Measurements from ENCODE around the gene SLC25A44.
A peak's percentile ranks its signal among the peaks of the same experiment; 100 is the strongest.
"Not testable (repeated sequence)": the region's sequence is repeated elsewhere in the genome, so short reads cannot be mapped to it uniquely, and the experiment has no call there.

Gene SLC25A44

GRCh38 chr1:156164125-156164831, 29.6 kb upstream of the SLC25A44 start:
- DNase-seq = no peak

GRCh38 chr1:156165083-156165482, 28.8 kb upstream of the SLC25A44 start:
- no peak for DNase-seq

GRCh38 chr1:156167536-156167935, 26.4 kb upstream of the SLC25A44 start:
- no peak for DNase-seq

- DNase-seq = no peak
These were observed 21.0 kb upstream of the SLC25A44 start for GRCh38 chr1:156172696-156173470.

GRCh38 chr1:156176610-156177210, 17.2 kb upstream of the SLC25A44 start:
- no peak for DNase-seq

GRCh38 chr1:156177919-156178654, 15.8 kb upstream of the SLC25A44 start:
- no peak for DNase-seq

GRCh38 chr1:156180471-156180870, 13.4 kb upstream of the SLC25A44 start:
- no peak for DNase-seq

- not testable (repeated sequence) for DNase-seq
These were observed 12.4 kb upstream of the SLC25A44 start for GRCh38 chr1:156181391-156181924.

GRCh38 chr1:156182010-156182779, 11.7 kb upstream of the SLC25A44 start:
- DNase-seq = not testable (repeated sequence)

- not testable (repeated sequence) for DNase-seq
These were observed 7.3 kb upstream of the SLC25A44 start for GRCh38 chr1:156186347-156187177.

- not testable (repeated sequence) for DNase-seq
These were observed 3.6 kb upstream of the SLC25A44 start for GRCh38 chr1:156190265-156190664.

GRCh38 chr1:156191292-156191964, 2.5 kb upstream of the SLC25A44 start:
- DNase-seq = no peak

GRCh38 chr1:156193208-156193487, 756 bp upstream of the SLC25A44 start:
- no peak for DNase-seq

GRCh38 chr1:156194300-156194652, 372 bp downstream of the SLC25A44 start:
- DNase-seq = no peak

GRCh38 chr1:156195853-156196252, 1.9 kb downstream of the SLC25A44 start:
- no peak for DNase-seq

GRCh38 chr1:156196445-156196844, 2.5 kb downstream of the SLC25A44 start:
- DNase-seq = no peak

- DNase-seq = peak; percentile 48
These were observed 5.0 kb downstream of the SLC25A44 start for GRCh38 chr1:156198831-156199349.

GRCh38 chr1:156200044-156200443, 6.1 kb downstream of the SLC25A44 start:
- DNase-seq = peak; percentile 36

- DNase-seq = no peak
These were observed 9.4 kb downstream of the SLC25A44 start for GRCh38 chr1:156203331-156203730.

- no peak for DNase-seq
These were observed 10.8 kb downstream of the SLC25A44 start for GRCh38 chr1:156204686-156205085.

GRCh38 chr1:156211243-156211642, 17.3 kb downstream of the SLC25A44 start:
- no peak for DNase-seq

Measured in NK-92 treated with Interleukin-12 subunit alpha and Interleukin-12 subunit beta, amount 100 ng/mL, for 24 hours (cell line).